Gastrocnemius medialis (tissue), 4 donors: ENCODE measurements around the gene GAS2L1. TPM values are rescaled to one million over a fixed set of nuclear protein-coding genes. Genes with fewer than 3 reads are reported as not detected.

ENCODE experiments used
- ATAC-seq, 2 donors: fragments of 150-250 bp; one replicate each; pipeline ENCODE4 v1.9.1; 2016
- DNase-seq, 2 donors: peaks; one replicate each; pipeline ENCODE4 v3.0.0-alpha.2; 2019
- H3K27ac ChIP-seq, 4 donors: fragments of 200-600 bp; sonication (generic); 1 replicate in 1 of 4; 2 replicates in 3 of 4; pipeline ENCODE4 v1.5.1; 2016 to 2018; ENCODE audit warnings: mild to moderate bottlenecking in 2 of 4, moderate library complexity in 1 of 4
- H3K27me3 ChIP-seq, 3 donors: fragments of 200-600 bp; sonication (generic) in 2 of 3; 1 replicate in 1 of 3; 2 replicates in 2 of 3; pipeline versions ENCODE4 v1.5.1 to v1.6.0; 2016 to 2019; ENCODE audit warnings: mild to moderate bottlenecking in 1 of 3, moderate library complexity in 1 of 3
- H3K36me3 ChIP-seq, 2 donors: fragments of 200-600 bp; sonication (generic) in 1 of 2; one replicate each; pipeline ENCODE4 v1.5.1; 2017 to 2018
- H3K4me1 ChIP-seq, 2 donors: fragments of 200-600 bp; sonication (generic) in 1 of 2; one replicate each; pipeline ENCODE4 v1.5.1; 2016 to 2017; ENCODE audit warnings: mild to moderate bottlenecking in 2 of 2
- H3K4me3 ChIP-seq, 4 donors: fragments of 200-600 bp; sonication (generic) in 3 of 4; 1 replicate in 1 of 4; 2 replicates in 3 of 4; pipeline ENCODE4 v1.5.1; 2016 to 2019; ENCODE audit warnings: mild to moderate bottlenecking in 2 of 4
- H3K9me3 ChIP-seq, 3 donors: fragments of 200-600 bp; sonication (generic) in 2 of 3; 1 replicate in 1 of 3; 2 replicates in 2 of 3; pipeline ENCODE4 v1.5.1; 2016 to 2019
- CTCF ChIP-seq, 5 experiments: fragments of 450-650 bp in 3 of 5; fragments of 200-600 bp in 2 of 5; sonication (generic) in 2 of 5; IDR thresholded peaks in 4 of 5; conservative IDR thresholded peaks in 1 of 5; 1 replicate in 4 of 5; 2 replicates in 1 of 5; pipeline ENCODE4 v1.5.1; 2016 to 2019; ENCODE audit warnings: antibody characterized with exemption in 5 of 5, mild to moderate bottlenecking in 3 of 5, moderate library complexity in 3 of 5
- POLR2A ChIP-seq, 2 donors: fragments of 450-650 bp; IDR thresholded peaks; one replicate each; pipeline ENCODE4 v1.6.1; 2017; ENCODE audit warnings: antibody characterized with exemption in 2 of 2, mild to moderate bottlenecking in 2 of 2, moderate library complexity in 2 of 2
- in situ Hi-C, 4 donors: fragments of 200-750 bp; cut with MboI; loops; one replicate each; pipeline versions ENCODE4 v1.15.0 to v1.8.0; 2017; ENCODE audit warnings: low sequenced_read_pairs in 4 of 4
- intact Hi-C: fragments of 100-400 bp; cut with DNase I; formaldehyde crosslinking; loops from one replicate; pipeline ENCODE4 v1.15.1; 2023; ENCODE audit warnings: low total_unique reads
- total RNA-seq, 4 donors: library from RNA; depleted of rRNA; stranded (reverse); fragments of >200 nt; gene quantifications; one replicate each; pipeline versions ENCODE4 v1.1.0 to v1.2.3, GENCODE V29; 2016

The GAS2L1 gene
- total RNA-seq, 4 donors from 2014 or later: 4.8 to 23.0 (median 6.6) TPM

- peaks cover 57 to 60% of the 10 kb centered on the region in 2 donors for H3K4me1 ChIP-seq
- TF ChIP-seq CTCF (IDR thresholded peaks at IDR 0.05 in 4 of 5, conservative IDR thresholded peaks at IDR 0.05 in 1 of 5) (no peak), POLR2A (IDR thresholded peaks at IDR 0.05) (no peak)
- ATAC-seq (peak; percentile 61 to 62), DNase-seq (peak; percentile 76 to 87)
- peak overlapping the region; percentile 74 to 86 (median 80) for H3K27ac ChIP-seq
- intact Hi-C loops (no loop called here), in situ Hi-C loops (no loop called here)
- H3K36me3 ChIP-seq: peaks cover 0 to 55% of the 10 kb centered on the region in 2 donors
- no peaks in the 10 kb centered on the region for H3K9me3 ChIP-seq
- no peaks in the 10 kb centered on the region for H3K27me3 ChIP-seq
- no peak overlapping the region for H3K4me3 ChIP-seq
Measured at GRCh38 chr22:29346659-29347058, 40.2 kb downstream of the GAS2L1 start.

GRCh38 chr22:29348041-29348440 lies 41.6 kb downstream of the GAS2L1 start:
- H3K36me3 ChIP-seq: peaks cover 0 to 59% of the 10 kb centered on the region in 2 donors
- TF ChIP-seq CTCF (IDR thresholded peaks at IDR 0.05 in 4 of 5, conservative IDR thresholded peaks at IDR 0.05 in 1 of 5): no peak
- no peak for TF ChIP-seq POLR2A (IDR thresholded peaks at IDR 0.05)
- H3K9me3 ChIP-seq: no peaks in the 10 kb centered on the region
- ATAC-seq: no peak
- peak overlapping the region; percentile 74 to 86 (median 80) for H3K27ac ChIP-seq
- in situ Hi-C loops (no loop called here), intact Hi-C loops (no loop called here)
- H3K27me3 ChIP-seq: no peaks in the 10 kb centered on the region
- H3K4me1 ChIP-seq: peaks cover 57% of the 10 kb centered on the region in 2 donors
- H3K4me3 ChIP-seq: no peak overlapping the region
- no peak for DNase-seq

- peak; percentile 82 to 90 for DNase-seq
- peaks cover 0 to 65% of the 10 kb centered on the region in 2 donors for H3K36me3 ChIP-seq
- H3K27ac ChIP-seq: peak overlapping the region; percentile 74 to 85 (median 78)
- peaks cover 47 to 48% of the 10 kb centered on the region in 2 donors for H3K4me1 ChIP-seq
- intact Hi-C loops (no loop called here), in situ Hi-C loops (no loop called here)
- peak; percentile 65 to 69 for ATAC-seq
- H3K27me3 ChIP-seq: no peaks in the 10 kb centered on the region
- H3K9me3 ChIP-seq: no peaks in the 10 kb centered on the region
- no peak overlapping the region for H3K4me3 ChIP-seq
- TF ChIP-seq POLR2A (IDR thresholded peaks at IDR 0.05): no peak
- TF ChIP-seq CTCF (IDR thresholded peaks at IDR 0.05 in 4 of 5, conservative IDR thresholded peaks at IDR 0.05 in 1 of 5): no peak
Measured at GRCh38 chr22:29348956-29349355, 42.5 kb downstream of the GAS2L1 start.

- H3K9me3 ChIP-seq: no peaks in the 10 kb centered on the region
- no peak for TF ChIP-seq POLR2A (IDR thresholded peaks at IDR 0.05)
- TF ChIP-seq CTCF (IDR thresholded peaks at IDR 0.05 in 4 of 5, conservative IDR thresholded peaks at IDR 0.05 in 1 of 5): no peak
- peaks cover 27 to 31% of the 10 kb centered on the region in 2 donors for H3K4me1 ChIP-seq
- in situ Hi-C loops: no loop called here
- H3K27me3 ChIP-seq: no peaks in the 10 kb centered on the region
- DNase-seq: no peak
- intact Hi-C loops: no loop called here
- H3K4me3 ChIP-seq: no peak overlapping the region
- no peak overlapping the region for H3K27ac ChIP-seq
- no peak for ATAC-seq
- peaks cover 0 to 86% of the 10 kb centered on the region in 2 donors for H3K36me3 ChIP-seq
Measured at GRCh38 chr22:29351042-29351441, 44.6 kb downstream of the GAS2L1 start.

- Histone ChIP-seq H3K27ac (no peak overlapping the region), H3K4me1 (peaks cover 18 to 23% of the 10 kb centered on the region in 2 donors), H3K27me3 (no peaks in the 10 kb centered on the region), H3K9me3 (no peaks in the 10 kb centered on the region), H3K4me3 (no peak overlapping the region), H3K36me3 (peaks cover 0 to 94% of the 10 kb centered on the region in 2 donors)
- intact Hi-C loops (no loop called here), in situ Hi-C loops (no loop called here)
- ATAC-seq (no peak), DNase-seq (no peak)
- no peak for TF ChIP-seq CTCF (IDR thresholded peaks at IDR 0.05 in 4 of 5, conservative IDR thresholded peaks at IDR 0.05 in 1 of 5)
- TF ChIP-seq POLR2A (IDR thresholded peaks at IDR 0.05): no peak
Measured at GRCh38 chr22:29351891-29352290, 45.4 kb downstream of the GAS2L1 start.
